Sigmoid colon (tissue), 7 donors: Measurements from ENCODE around the gene OSBP2. TPM values are rescaled to one million over a fixed set of nuclear protein-coding genes. Genes with fewer than 3 reads are reported as not detected.

Experiments used
- DNase-seq: peaks from one replicate; pipeline ENCODE4 v3.0.0-alpha.2; 2019
- H3K27ac ChIP-seq, 4 donors: fragments of 200-600 bp; sonication (generic); one replicate each; pipeline ENCODE4 v1.5.1; 2016 to 2019; ENCODE audit warnings: mild to moderate bottlenecking in 1 of 4
- H3K27me3 ChIP-seq, 3 donors: fragments of 200-600 bp; sonication (generic); one replicate each; pipeline ENCODE4 v1.5.1; 2019; ENCODE audit warnings: mild to moderate bottlenecking in 1 of 3
- H3K36me3 ChIP-seq, 4 donors: fragments of 200-600 bp; sonication (generic); one replicate each; pipeline ENCODE4 v1.5.1; 2016 to 2019
- H3K4me1 ChIP-seq, 4 donors: fragments of 200-600 bp; sonication (generic); one replicate each; pipeline ENCODE4 v1.5.1; 2017 to 2019
- H3K4me3 ChIP-seq, 4 donors: fragments of 200-600 bp; sonication (generic); one replicate each; pipeline ENCODE4 v1.5.1; 2017 to 2019; ENCODE audit warnings: mild to moderate bottlenecking in 2 of 4, moderate library complexity in 1 of 4
- H3K9me3 ChIP-seq, 4 donors: fragments of 200-600 bp in 3 of 4; sonication (generic) in 3 of 4; one replicate each; pipeline versions ENCODE4 v1.5.1 to v1.6.1; 2013 to 2019
- CTCF ChIP-seq, 4 experiments: fragments of 450-650 bp in 3 of 4; fragments of 200-600 bp in 1 of 4; IDR thresholded peaks; one replicate each; pipeline ENCODE4 v1.5.1; 2016 to 2019; ENCODE audit warnings: antibody characterized with exemption in 4 of 4, mild to moderate bottlenecking in 3 of 4, moderate library complexity in 2 of 4
- EP300 ChIP-seq, 4 donors: sonication (generic); formaldehyde crosslinking; IDR thresholded peaks; one replicate each; pipeline ENCODE4 v1.6.1; 2017; ENCODE audit warnings: antibody characterized with exemption in 4 of 4
- POLR2A ChIP-seq, 2 donors: fragments of 450-650 bp; IDR thresholded peaks; one replicate each; pipeline ENCODE4 v1.6.1; 2016; ENCODE audit warnings: antibody characterized with exemption in 2 of 2, mild to moderate bottlenecking in 2 of 2, moderate library complexity in 2 of 2
- POLR2AphosphoS5 ChIP-seq, 4 donors: sonication (generic); formaldehyde crosslinking; IDR thresholded peaks; one replicate each; pipeline ENCODE4 v1.6.1; 2017; ENCODE audit warnings: antibody characterized with exemption in 4 of 4
- WGBS, 2 donors: extraction: QIAGEN DNeasy Blood & Tissue Kit; methylation state at CpG; one replicate each; pipeline ENCODE4 v1.1.7; 2013; 5-methylcytosine and 5-hydroxymethylcytosine counted together
- intact Hi-C: fragments of 100-400 bp; cut with DNase I; formaldehyde crosslinking; loops from one replicate; pipeline ENCODE4 v1.15.1; 2023
- polyA plus RNA-seq, 3 donors: library from polyadenylated mRNA; stranded (reverse); fragments of 200-250 nt; gene quantifications; one replicate each; pipeline ENCODE4 v1.2.3, GENCODE V29; 2013
- total RNA-seq, 4 donors: library from RNA; depleted of rRNA; stranded (reverse); fragments of >200 nt; gene quantifications; one replicate each; pipeline ENCODE4 v1.1.0, GENCODE V29; 2016
- donor health status: healthy with polysubstance abuse.
- donor health status: Bipolar disorder and iron deficiency.
- donor health status: healthy.

The OSBP2 gene
- total RNA-seq (1 to 10 TPM; 1.4 to 3.0 (median 2.1) TPM), polyA plus RNA-seq (1 to 10 TPM; 1.2 to 1.6 (median 1.5) TPM)

DNA sequence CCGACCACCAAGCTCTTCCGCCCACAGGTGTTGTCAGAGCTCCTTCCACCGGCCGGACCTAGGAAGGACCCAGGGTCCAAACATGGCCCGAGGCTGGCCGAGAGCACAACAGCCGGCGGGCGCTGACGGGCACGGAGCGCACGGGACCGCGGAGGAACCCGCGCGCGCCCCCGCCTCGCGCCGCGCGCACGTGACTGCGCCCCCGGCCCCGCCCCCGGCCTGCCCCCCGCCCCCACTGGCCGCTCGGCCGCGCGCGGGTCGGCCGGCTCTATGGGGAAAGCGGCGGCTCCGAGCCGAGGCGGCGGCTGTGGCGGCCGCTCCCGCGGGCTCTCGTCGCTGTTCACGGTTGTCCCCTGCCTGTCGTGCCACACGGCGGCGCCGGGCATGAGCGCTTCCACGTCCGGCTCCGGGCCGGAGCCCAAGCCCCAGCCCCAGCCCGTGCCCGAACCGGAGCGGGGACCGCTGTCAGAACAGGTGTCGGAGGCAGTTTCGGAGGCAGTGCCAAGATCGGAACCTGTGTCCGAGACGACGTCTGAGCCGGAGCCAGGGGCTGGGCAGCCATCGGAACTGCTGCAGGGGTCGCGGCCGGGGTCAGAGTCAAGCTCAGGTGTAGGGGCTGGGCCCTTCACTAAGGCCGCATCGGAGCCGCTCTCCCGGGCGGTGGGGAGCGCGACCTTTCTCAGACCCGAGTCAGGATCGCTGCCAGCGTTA is at the start of gene OSBP2:
OSBP2 (plus strand) TSS at position 235 of the 711 bp plus-strand sequence; CDS start at position 271, 36 bp downstream.
- peak within 1 kb of the TSS; percentile 58 to 74 (median 60) for H3K4me3 ChIP-seq
- H3K36me3 ChIP-seq = no peaks in the 10 kb centered on the region
- H3K4me1 ChIP-seq = peaks cover 0 to 14% (median 10%) of the 10 kb centered on the region in 4 donors
- H3K27ac ChIP-seq = peak within 1 kb of the TSS in 2 of 4 donors; percentile 22 to 43
- 2 to 3% methylated on average over 88 of the region's 88 CpGs for WGBS, 2 donors
- peak; percentile 62 for DNase-seq
- intact Hi-C loops = loop anchor here (2.0 kb wide), 1 partner anchor 60 kb away; the partner anchor contains the start of gene SLC35E4
- TF ChIP-seq CTCF (IDR thresholded peaks at IDR 0.05) (no peak), POLR2AphosphoS5 (IDR thresholded peaks at IDR 0.05) (no peak), EP300 (IDR thresholded peaks at IDR 0.05) (no peak), POLR2A (IDR thresholded peaks at IDR 0.05) (no peak)
- H3K27me3 ChIP-seq = no peaks in the 10 kb centered on the region
- H3K9me3 ChIP-seq = no peaks in the 10 kb centered on the region

- no peak for DNase-seq
- intact Hi-C loops = no loop called here
- Histone ChIP-seq H3K4me1 (peaks cover 0 to 5% (median 2%) of the 10 kb centered on the region in 4 donors), H3K36me3 (peaks cover 0 to 5% (median 0%) of the 10 kb centered on the region in 4 donors), H3K27me3 (no peaks in the 10 kb centered on the region), H3K27ac (no peak overlapping the region), H3K4me3 (no peak overlapping the region), H3K9me3 (no peaks in the 10 kb centered on the region)
- TF ChIP-seq POLR2A (IDR thresholded peaks at IDR 0.05) (no peak), EP300 (IDR thresholded peaks at IDR 0.05) (no peak), POLR2AphosphoS5 (IDR thresholded peaks at IDR 0.05) (no peak), CTCF (IDR thresholded peaks at IDR 0.05) (no peak)
- WGBS, 2 donors = 93 to 95% methylated on average over 25 of the region's 25 CpGs
Observed at GRCh38 chr22:30646518-30647160, 48.0 kb upstream of the OSBP2 start.

DNA sequence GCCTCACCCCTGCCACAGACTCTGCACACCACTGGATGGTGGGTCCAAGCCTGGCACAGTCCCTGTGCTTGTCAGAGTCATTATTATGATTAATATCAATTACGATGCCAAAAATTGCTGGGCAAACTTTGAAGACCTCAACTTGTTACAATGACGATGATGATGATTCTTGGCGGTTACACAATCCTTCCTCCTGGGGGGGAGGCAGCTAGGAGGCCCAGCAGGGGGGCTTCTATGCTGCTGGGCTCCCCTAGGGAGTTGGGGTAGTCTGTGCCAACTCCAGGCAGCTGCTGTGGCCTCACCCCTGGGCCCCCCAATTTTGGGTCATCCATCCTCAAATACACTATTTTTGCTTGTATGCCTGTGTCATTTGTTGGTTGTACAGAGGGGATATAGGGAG is 47.1 kb upstream of the OSBP2 start:
- 94 to 95% methylated on average over 3 of the region's 3 CpGs for WGBS, 2 donors
- peaks cover 0 to 5% (median 0%) of the 10 kb centered on the region in 4 donors for H3K36me3 ChIP-seq
- DNase-seq = no peak
- intact Hi-C loops = no loop called here
- H3K4me3 ChIP-seq = no peak overlapping the region
- no peak for TF ChIP-seq POLR2A (IDR thresholded peaks at IDR 0.05)
- no peak for TF ChIP-seq EP300 (IDR thresholded peaks at IDR 0.05)
- no peak for TF ChIP-seq POLR2AphosphoS5 (IDR thresholded peaks at IDR 0.05)
- no peak for TF ChIP-seq CTCF (IDR thresholded peaks at IDR 0.05)
- no peak overlapping the region for H3K27ac ChIP-seq
- no peaks in the 10 kb centered on the region for H3K27me3 ChIP-seq
- peaks cover 0 to 5% (median 2%) of the 10 kb centered on the region in 4 donors for H3K4me1 ChIP-seq
- H3K9me3 ChIP-seq = no peaks in the 10 kb centered on the region

GRCh38 chr22:30648825-30649224 is 45.8 kb upstream of the OSBP2 start:
- no peaks in the 10 kb centered on the region for H3K27me3 ChIP-seq
- peaks cover 0 to 5% (median 0%) of the 10 kb centered on the region in 4 donors for H3K4me1 ChIP-seq
- TF ChIP-seq CTCF (IDR thresholded peaks at IDR 0.05) = no peak
- TF ChIP-seq EP300 (IDR thresholded peaks at IDR 0.05) = no peak
- TF ChIP-seq POLR2A (IDR thresholded peaks at IDR 0.05) = no peak
- no peak for TF ChIP-seq POLR2AphosphoS5 (IDR thresholded peaks at IDR 0.05)
- no peaks in the 10 kb centered on the region for H3K9me3 ChIP-seq
- intact Hi-C loops = no loop called here
- H3K4me3 ChIP-seq = no peak overlapping the region
- no peak overlapping the region for H3K27ac ChIP-seq
- WGBS, 2 donors = 77 to 92% methylated on average over 3 of the region's 3 CpGs
- H3K36me3 ChIP-seq = peaks cover 0 to 5% (median 0%) of the 10 kb centered on the region in 4 donors
- no peak for DNase-seq
